ENCODE data around the gene SNAPC1. TPM values are rescaled to one million over a fixed set of nuclear protein-coding genes. Genes with fewer than 3 reads are reported as not detected.

SNAPC1 gene
- total and polyA plus RNA-seq, 2 donors (not counting 3 experiments of a cell fraction or from before 2014, with no cell fraction given), result 12.7 to 14.3 TPM

- Histone ChIP-seq H3K9me3 (replicated peaks; ENCODE audit: control insufficient read depth, insufficient read depth, low read length) (no peaks in the 10 kb centered on the region), H4K20me1 (replicated peaks; ENCODE audit: control insufficient read depth, extremely low read depth, insufficient read depth, low read length) (no peaks in the 10 kb centered on the region), H3K36me3 (ENCODE audit: control insufficient read depth in 2 of 2, extremely low read depth in 1 of 2, insufficient read depth in 2 of 2, low read length in 2 of 2) (no peaks in the 10 kb centered on the region), H3K4me2 (ENCODE audit: insufficient read depth, low read length) (no peak overlapping the region), H3K27me3 (ENCODE audit: control insufficient read depth in 2 of 2, insufficient read depth in 2 of 2, low read length in 2 of 2) (no peaks in the 10 kb centered on the region), H3K27ac (ENCODE audit: insufficient read depth, low read depth, low read length) (no peak overlapping the region), H3K4me1 (ENCODE audit: control insufficient read depth, extremely low read depth, insufficient read depth, low read length) (peaks cover 30% of the 10 kb centered on the region), H2AFZ (ENCODE audit: low read depth, low read length) (no peak overlapping the region), H3K9ac (replicated peaks; ENCODE audit: extremely low read depth, insufficient read depth, low read length) (no peak overlapping the region), H3K4me3 (replicated peaks in 1 of 3; ENCODE audit: insufficient read depth in 1 of 3, low read depth in 1 of 3, low read length in 3 of 3) (no peak overlapping the region), H3K79me2 (ENCODE audit: control insufficient read depth, insufficient read depth, low read length) (no peaks in the 10 kb centered on the region), H3K9me1 (replicated peaks; ENCODE audit: control insufficient read depth, extremely low read depth, insufficient read depth, low read length) (no peaks in the 10 kb centered on the region)
- DNase-seq (ENCODE audit: low read depth, low spot score) (no peak), FAIRE-seq (no peak)
- dilution Hi-C loops (cut with MboI; ENCODE audit: extremely low pct_ligation_motif_present, low sequenced_read_pairs) (no loop called here), intact Hi-C loops (cut with micrococcal nuclease) (no loop called here)
- no TSS peak for BruUV-seq (replicated peaks)
- POLR2A ChIA-PET, result interaction anchor here (0.7 to 1.2 kb wide), 2 partner anchors 61 to 475 kb away, joined by 3 read pairs; partner anchors contain the start of genes HIF1A and TMEM30B
- TF ChIP-seq EZH2 (IDR thresholded peaks at IDR 0.05; ENCODE audit: borderline replicate concordance, low read depth, low read length, severe bottlenecking) (no peak), FOS (IDR thresholded peaks at IDR 0.05; ENCODE audit: borderline replicate concordance, insufficient read depth, low read length) (no peak), POLR2AphosphoS5 (IDR thresholded peaks at IDR 0.05; ENCODE audit: insufficient read depth, low read depth, low read length) (no peak), MYC (IDR thresholded peaks at IDR 0.05; ENCODE audit: low read depth, low read length) (no peak), JUN (IDR thresholded peaks at IDR 0.05; ENCODE audit: borderline replicate concordance, insufficient read depth, insufficient read length, low read depth) (no peak), GATA2 (IDR thresholded peaks at IDR 0.05; ENCODE audit: insufficient read depth, insufficient read length, low read depth, low read length) (no peak), CTCF (IDR thresholded peaks at IDR 0.05; ENCODE audit: extremely low read depth in 1 of 2, insufficient read depth in 1 of 2, low read depth in 1 of 2, low read length in 2 of 2) (no peak), POLR2A (IDR thresholded peaks at IDR 0.05; ENCODE audit: low read depth, low read length) (no peak), MAX (IDR thresholded peaks at IDR 0.05; ENCODE audit: insufficient read depth, insufficient read length) (no peak)
- CTCF ChIA-PET, result no interaction called here
Measured at GRCh38 chr14:61756135-61756534, 6.1 kb upstream of the SNAPC1 start.

Data from endothelial cell of umbilical vein (primary cell).